ENCODE measurements around the gene RMND1. TPM values are rescaled to one million over a fixed set of nuclear protein-coding genes. Genes with fewer than 3 reads are reported as not detected.

The RMND1 gene
- total RNA-seq, 1 experiment from 2014 or later, result 27.0 TPM

DNA sequence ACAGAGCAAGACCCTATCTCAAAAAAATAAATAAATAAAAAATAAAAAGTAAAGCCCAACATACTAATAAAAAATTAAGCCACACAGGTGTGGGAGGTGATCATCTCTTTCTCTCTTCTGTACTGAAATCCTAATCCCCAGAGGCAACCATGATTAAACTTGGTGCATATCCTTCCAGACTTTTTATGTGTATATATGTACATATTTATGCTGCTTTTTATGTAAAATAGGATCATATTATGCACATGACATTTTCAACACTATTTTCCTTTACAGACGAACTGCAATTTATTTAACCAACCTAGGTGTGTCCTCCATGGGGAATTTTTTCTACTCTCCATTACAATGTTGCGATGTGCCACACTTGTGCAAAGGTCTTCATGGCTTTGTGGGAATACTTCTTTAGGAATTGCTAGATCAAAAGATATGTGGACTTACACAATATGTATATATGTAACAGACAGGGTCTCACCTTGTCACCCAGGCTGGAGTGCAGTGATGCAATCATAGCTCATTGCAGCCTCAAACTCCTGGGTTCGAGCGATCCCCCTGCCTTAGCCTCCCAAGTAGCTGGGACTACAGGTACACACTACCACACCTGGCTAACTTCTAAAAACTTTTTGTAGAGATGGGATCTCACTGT, 23.7 kb downstream of the RMND1 start:
- Mint-ChIP-seq H3K27ac (no peak overlapping the region), H3K27me3 (ENCODE audit: low read depth) (no peaks in the 10 kb centered on the region; the same call in 1 of the 2 replicates)
- H2AK5ac ChIP-seq (ENCODE audit: insufficient read length, low read length), result no peak overlapping the region

More for the DNA sequence above, 23.7 kb downstream of the RMND1 start:
- Histone ChIP-seq H2BK15ac (ENCODE audit: low read depth, low read length) (no peak overlapping the region), H3K9me3 (ENCODE audit: control insufficient read depth, low read depth, low read length) (no peaks in the 10 kb centered on the region), H2AFZ (ENCODE audit: low read length) (no peak overlapping the region), H3K23me2 (ENCODE audit: insufficient read length, low read depth, low read length, poor library complexity, severe bottlenecking) (no peaks in the 10 kb centered on the region), H2BK12ac (ENCODE audit: insufficient read length, low read depth, low read length) (no peak overlapping the region), H4K20me1 (ENCODE audit: control insufficient read depth, insufficient read depth, insufficient read length) (no peaks in the 10 kb centered on the region), H3K4me2 (ENCODE audit: insufficient read depth, insufficient read length, low read length) (no peak overlapping the region), H3K27ac (ENCODE audit: insufficient read length, low read depth, low read length) (no peak overlapping the region), H3K56ac (ENCODE audit: insufficient read length, low read depth, low read length) (no peak overlapping the region), H3K9ac (ENCODE audit: extremely low read depth, insufficient read length, low read length) (no peak overlapping the region), H3K23ac (ENCODE audit: insufficient read length, low read depth, low read length) (no peak overlapping the region), H3T11ph (ENCODE audit: low read length) (no peak overlapping the region), H3K4ac (ENCODE audit: low read depth, low read length) (no peak overlapping the region), H3K18ac (ENCODE audit: insufficient read length, low read depth, low read length) (no peak overlapping the region), H3K4me1 (ENCODE audit: insufficient read depth, low read length) (no peaks in the 10 kb centered on the region), H3K27me3 (ENCODE audit: insufficient read depth, low read length) (no peaks in the 10 kb centered on the region), H2BK20ac (ENCODE audit: low read depth, low read length, poor library complexity, severe bottlenecking) (no peak overlapping the region), H4K8ac (replicated peaks; ENCODE audit: insufficient read length, low read depth, low read length) (no peak overlapping the region), H3K79me2 (ENCODE audit: insufficient read depth, low read length) (no peaks in the 10 kb centered on the region), H4K5ac (ENCODE audit: insufficient read length, low read depth, low read length) (no peak overlapping the region), H2BK120ac (ENCODE audit: low read depth, low read length, poor library complexity, severe bottlenecking) (no peak overlapping the region), H2BK5ac (ENCODE audit: insufficient read length, low read length) (no peak overlapping the region), H3K79me1 (ENCODE audit: insufficient read depth, low read depth, low read length, poor library complexity, severe bottlenecking) (no peaks in the 10 kb centered on the region), H3K14ac (ENCODE audit: insufficient read depth, low read length) (no peak overlapping the region), H4K91ac (ENCODE audit: insufficient read length, low read depth, low read length) (no peak overlapping the region)
- WGBS (ENCODE audit: extremely low coverage, insufficient read length, low lambda C conversion rate), result no CpG with 5 or more reads among the region's 4 CpGs
- Mint-ChIP-seq H3K36me3 (ENCODE audit: insufficient read depth in 1 of 3, low read depth in 3 of 3) (peaks cover 32 to 80% (median 73%) of the 10 kb centered on the region in 3 experiments), H3K4me1 (0 out of 4 replicates have a peak, but pooled peaks cover 0 to 3% of the 10 kb centered on the region in 2 experiments), H3K4me3 (no peak overlapping the region), H3K9me3 (no peaks in the 10 kb centered on the region)
- DNase-seq, result no peak
- TF ChIP-seq, protein P1, sequence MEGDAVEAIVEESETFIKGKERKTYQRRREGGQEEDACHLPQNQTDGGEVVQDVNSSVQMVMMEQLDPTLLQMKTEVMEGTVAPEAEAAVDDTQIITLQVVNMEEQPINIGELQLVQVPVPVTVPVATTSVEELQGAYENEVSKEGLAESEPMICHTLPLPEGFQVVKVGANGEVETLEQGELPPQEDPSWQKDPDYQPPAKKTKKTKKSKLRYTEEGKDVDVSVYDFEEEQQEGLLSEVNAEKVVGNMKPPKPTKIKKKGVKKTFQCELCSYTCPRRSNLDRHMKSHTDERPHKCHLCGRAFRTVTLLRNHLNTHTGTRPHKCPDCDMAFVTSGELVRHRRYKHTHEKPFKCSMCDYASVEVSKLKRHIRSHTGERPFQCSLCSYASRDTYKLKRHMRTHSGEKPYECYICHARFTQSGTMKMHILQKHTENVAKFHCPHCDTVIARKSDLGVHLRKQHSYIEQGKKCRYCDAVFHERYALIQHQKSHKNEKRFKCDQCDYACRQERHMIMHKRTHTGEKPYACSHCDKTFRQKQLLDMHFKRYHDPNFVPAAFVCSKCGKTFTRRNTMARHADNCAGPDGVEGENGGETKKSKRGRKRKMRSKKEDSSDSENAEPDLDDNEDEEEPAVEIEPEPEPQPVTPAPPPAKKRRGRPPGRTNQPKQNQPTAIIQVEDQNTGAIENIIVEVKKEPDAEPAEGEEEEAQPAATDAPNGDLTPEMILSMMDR (conservative IDR thresholded peaks at IDR 0.05), result no peak

All from H9 (cell line).